Measurements from ENCODE around the gene SERP2.

Gene SERP2

DNA sequence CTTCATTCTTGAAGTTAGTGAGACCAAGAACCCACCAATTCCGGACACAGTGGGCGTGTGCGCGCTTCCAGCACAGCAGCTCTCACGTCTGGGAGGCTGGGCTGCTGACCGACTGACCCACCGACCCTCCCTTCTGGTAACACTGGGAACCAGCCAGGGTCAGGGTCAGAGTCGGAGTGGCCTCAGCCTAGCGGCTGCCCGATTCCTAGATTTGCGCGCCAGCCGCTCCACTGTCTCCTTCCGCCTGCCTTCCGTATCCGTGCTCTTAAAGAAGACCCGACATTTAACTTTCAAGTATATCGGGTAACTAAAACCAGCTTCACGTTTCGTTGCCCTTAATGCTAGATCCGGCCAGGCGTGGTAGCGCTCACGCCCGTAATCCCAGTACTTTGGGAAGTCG, 41.1 kb downstream of the SERP2 start:
- no peak for DNase-seq

DNA sequence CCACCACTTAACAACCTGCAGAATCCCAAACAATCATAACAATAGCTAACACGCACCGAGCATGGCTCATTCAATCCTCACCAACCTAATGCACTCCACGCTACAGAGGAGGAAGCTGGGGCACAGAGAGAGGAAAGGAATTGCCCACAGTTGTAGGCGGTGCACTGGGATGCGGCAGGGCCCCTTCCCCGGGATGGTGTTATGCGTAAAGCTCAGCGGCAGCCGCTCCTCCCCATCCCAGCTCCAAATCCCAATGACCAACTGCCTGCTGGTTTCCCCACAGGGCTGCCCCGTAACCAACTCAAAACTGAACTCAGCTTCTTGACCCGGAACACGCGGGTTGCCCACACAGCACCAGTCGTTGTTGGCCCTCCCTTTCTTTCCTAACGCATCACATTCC, 42.2 kb downstream of the SERP2 start:
- DNase-seq, result no peak

GRCh38 chr13:44416301-44416700, 42.7 kb downstream of the SERP2 start:
- DNase-seq, result no peak

- no peak for DNase-seq
Measured at GRCh38 chr13:44416744-44417143, 43.1 kb downstream of the SERP2 start.

DNA sequence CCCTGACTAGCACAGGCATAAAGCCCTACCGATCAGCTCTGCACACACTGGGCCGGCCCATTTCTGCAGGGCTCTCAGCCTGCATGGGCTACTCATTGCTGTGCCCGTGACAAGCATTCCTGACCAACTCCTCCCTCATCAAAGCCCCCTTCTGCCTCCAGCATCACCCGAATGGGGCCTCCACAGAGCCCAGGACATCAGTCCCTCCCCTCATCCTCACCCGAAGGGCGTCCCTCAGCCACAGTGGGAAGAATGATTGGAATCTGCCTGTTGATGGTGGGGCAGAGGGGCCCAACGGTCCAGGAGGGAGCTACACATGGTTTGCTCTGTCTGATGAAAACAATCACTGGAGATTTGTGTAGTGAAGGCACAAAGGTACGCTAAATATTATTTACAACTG, 43.8 kb downstream of the SERP2 start:
- DNase-seq, result no peak

- DNase-seq, result no peak
Measured at GRCh38 chr13:44417876-44418275, 44.3 kb downstream of the SERP2 start.

- no peak for DNase-seq
Measured at GRCh38 chr13:44420376-44421220, 47.0 kb downstream of the SERP2 start.

GRCh38 chr13:44421853-44422525, 48.4 kb downstream of the SERP2 start:
- DNase-seq, result no peak

- DNase-seq, result no peak
Measured at GRCh38 chr13:44422755-44423643, 49.4 kb downstream of the SERP2 start.

DNA sequence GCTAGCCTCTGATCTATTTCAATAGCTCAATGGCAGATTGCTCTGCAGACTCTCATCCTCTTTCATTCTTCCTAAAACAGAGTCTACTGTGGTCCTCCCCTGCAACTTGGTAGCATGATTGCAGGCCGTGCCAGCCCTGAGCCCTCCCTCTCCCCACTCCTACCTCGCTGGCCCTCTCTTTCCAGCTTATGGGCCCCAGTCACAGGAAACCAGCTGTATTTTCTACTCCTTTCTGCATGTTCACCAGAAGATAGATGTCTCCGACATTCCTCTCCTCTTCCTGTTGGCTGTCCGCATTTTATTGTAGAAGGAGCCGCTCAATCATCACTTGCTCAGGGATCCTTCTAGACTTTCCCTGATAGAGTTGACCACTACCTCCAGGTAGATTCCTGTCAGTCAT, 50.2 kb downstream of the SERP2 start:
- DNase-seq, result no peak

GRCh38 chr13:44425041-44425814, 51.6 kb downstream of the SERP2 start:
- no peak for DNase-seq

GRCh38 chr13:44425815-44426078, 52.1 kb downstream of the SERP2 start:
- DNase-seq, result no peak

DNA sequence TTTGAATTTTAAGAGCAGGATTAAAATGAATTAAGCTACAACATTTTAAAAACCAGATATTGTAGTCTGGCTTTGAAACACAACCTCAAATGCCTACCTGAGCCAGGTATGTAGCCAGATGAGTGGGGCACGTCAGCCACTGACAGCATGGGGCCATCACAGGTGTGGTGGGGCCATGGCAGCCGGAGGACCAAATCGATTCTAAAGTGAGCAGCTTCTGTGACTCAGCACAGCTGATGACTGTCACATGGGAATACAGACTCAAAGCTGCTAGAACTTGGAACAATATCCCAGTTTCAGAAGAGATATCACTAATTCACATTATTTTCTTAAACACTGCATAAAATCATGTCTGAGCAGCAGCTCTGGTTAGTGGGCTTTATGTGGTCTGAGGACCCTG, 52.8 kb downstream of the SERP2 start:
- no peak for DNase-seq

DNA sequence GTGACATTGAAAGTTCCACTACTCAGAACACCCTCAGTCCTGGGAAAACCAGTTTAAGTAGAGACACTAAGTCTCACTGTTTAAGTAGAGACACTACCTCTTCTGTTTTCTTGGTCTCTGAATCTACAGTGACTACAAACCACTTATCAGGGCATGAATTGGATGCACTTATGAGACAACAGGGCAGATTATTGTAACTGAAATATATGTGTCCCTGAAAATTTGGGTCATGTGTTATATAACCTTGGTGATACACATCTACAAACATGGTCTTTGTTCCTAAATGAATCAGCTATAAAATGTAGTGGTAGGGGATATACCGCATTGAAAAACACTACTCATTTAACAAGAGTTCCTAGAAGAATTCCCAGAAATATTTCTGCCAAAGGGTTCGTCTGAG, 55.7 kb downstream of the SERP2 start:
- DNase-seq, result no peak

- no peak for DNase-seq
Measured at GRCh38 chr13:44431150-44431549, 57.5 kb downstream of the SERP2 start.

GRCh38 chr13:44432650-44433049, 59.0 kb downstream of the SERP2 start:
- DNase-seq, result no peak

GRCh38 chr13:44433863-44434765, 60.5 kb downstream of the SERP2 start:
- no peak for DNase-seq

DNA sequence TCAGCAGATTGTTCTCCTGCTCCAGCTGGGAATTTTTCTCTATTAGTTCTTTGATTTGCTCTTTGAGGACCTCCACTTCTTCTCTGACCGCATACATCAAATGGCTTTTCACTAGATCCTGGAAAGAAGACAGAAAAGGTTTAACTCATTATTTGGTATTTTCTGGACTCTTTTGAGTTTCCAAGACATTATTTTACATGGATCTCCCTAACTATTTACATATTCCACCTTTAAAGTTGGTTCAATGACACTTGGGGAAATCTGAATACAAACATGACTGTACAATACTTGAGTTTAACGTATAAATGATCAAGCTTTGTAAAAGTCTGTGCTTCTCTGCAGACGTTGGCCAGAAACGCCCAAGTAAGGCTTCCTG, 61.1 kb downstream of the SERP2 start:
- DNase-seq, result no peak

GRCh38 chr13:44435142-44435918, 61.7 kb downstream of the SERP2 start:
- DNase-seq, result peak; percentile 91

- no peak for DNase-seq
Measured at GRCh38 chr13:44435919-44436510, 62.4 kb downstream of the SERP2 start.

Measured in stimulated activated CD4-positive, alpha-beta T cell treated with anti-CD3 and anti-CD28 coated beads, Interleukin-4, amount 100 ng/mL, for 24 hours (primary cell).